Measurements from ENCODE around the gene MAP3K7CL.

DNA sequence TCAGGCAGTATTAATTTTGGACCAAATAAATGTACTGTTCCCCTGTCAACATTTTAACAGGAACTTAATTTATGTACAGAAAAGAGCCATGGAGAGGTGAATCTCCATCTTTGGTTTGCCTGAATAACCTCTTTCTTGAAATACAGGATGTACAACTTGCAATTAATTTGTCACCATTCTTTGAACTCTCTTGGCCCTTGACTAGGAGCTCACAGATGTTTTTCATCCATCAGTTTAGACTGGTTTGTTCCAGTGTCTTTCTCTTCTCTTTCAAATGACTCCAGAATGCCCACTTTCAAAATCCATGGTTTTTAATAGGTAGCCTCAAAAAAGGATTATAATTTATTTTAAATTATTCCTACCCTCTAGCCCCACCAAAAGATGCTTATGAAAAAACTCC lies 5.0 kb downstream of the MAP3K7CL start:
- TF ChIP-seq, protein P1, sequence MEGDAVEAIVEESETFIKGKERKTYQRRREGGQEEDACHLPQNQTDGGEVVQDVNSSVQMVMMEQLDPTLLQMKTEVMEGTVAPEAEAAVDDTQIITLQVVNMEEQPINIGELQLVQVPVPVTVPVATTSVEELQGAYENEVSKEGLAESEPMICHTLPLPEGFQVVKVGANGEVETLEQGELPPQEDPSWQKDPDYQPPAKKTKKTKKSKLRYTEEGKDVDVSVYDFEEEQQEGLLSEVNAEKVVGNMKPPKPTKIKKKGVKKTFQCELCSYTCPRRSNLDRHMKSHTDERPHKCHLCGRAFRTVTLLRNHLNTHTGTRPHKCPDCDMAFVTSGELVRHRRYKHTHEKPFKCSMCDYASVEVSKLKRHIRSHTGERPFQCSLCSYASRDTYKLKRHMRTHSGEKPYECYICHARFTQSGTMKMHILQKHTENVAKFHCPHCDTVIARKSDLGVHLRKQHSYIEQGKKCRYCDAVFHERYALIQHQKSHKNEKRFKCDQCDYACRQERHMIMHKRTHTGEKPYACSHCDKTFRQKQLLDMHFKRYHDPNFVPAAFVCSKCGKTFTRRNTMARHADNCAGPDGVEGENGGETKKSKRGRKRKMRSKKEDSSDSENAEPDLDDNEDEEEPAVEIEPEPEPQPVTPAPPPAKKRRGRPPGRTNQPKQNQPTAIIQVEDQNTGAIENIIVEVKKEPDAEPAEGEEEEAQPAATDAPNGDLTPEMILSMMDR (IDR thresholded peaks at IDR 0.05; ENCODE audit: poor library complexity), result no peak
- TF ChIP-seq EZH2phosphoT487 (IDR thresholded peaks at IDR 0.05; ENCODE audit: low read depth, severe bottlenecking, unreplicated experiment) (no peak), EZH2 (IDR thresholded peaks at IDR 0.05; ENCODE audit: borderline replicate concordance) (no peak)
